HG02885 (cell line): ENCODE results near the gene MTAP.

ENCODE experiments used
- ATAC-seq: cut with Tn5 transposase; IDR thresholded peaks from one replicate; pipeline ENCODE4 v1.9.1; 2021; ENCODE audit warnings: mild to moderate bottlenecking; ENCODE audit not compliant: unreplicated experiment, poor library complexity

The MTAP gene

DNA sequence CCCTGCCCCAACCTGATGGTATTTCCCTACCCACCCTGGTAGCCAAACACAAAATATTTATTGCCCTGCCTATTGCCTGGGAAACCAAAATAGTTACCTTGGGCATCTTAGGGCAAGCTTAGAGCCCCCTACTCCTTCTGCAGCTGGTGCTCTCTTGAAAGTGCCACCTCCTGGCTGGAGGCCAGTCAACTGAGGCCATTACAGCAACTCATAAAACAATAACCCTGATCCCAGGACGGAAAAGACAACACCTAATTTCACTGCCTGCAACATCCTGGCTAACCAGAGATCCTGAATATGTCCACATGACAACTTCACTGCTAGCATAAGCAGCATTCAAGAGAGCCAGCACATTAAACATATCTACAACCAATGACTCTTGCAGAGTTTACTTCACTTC, 38.7 kb downstream of the MTAP start:
- no peak for ATAC-seq

GRCh38 chr9:21848615-21849014, 46.2 kb downstream of the MTAP start:
- no peak for ATAC-seq

GRCh38 chr9:21852754-21853153, 50.3 kb downstream of the MTAP start:
- peak; percentile 99 for ATAC-seq

GRCh38 chr9:21853414-21853813, 51.0 kb downstream of the MTAP start:
- no peak for ATAC-seq

- ATAC-seq, result no peak
Measured at GRCh38 chr9:21854119-21854518, 51.7 kb downstream of the MTAP start.

- ATAC-seq, result no peak
Measured at GRCh38 chr9:21854594-21854993, 52.2 kb downstream of the MTAP start.

DNA sequence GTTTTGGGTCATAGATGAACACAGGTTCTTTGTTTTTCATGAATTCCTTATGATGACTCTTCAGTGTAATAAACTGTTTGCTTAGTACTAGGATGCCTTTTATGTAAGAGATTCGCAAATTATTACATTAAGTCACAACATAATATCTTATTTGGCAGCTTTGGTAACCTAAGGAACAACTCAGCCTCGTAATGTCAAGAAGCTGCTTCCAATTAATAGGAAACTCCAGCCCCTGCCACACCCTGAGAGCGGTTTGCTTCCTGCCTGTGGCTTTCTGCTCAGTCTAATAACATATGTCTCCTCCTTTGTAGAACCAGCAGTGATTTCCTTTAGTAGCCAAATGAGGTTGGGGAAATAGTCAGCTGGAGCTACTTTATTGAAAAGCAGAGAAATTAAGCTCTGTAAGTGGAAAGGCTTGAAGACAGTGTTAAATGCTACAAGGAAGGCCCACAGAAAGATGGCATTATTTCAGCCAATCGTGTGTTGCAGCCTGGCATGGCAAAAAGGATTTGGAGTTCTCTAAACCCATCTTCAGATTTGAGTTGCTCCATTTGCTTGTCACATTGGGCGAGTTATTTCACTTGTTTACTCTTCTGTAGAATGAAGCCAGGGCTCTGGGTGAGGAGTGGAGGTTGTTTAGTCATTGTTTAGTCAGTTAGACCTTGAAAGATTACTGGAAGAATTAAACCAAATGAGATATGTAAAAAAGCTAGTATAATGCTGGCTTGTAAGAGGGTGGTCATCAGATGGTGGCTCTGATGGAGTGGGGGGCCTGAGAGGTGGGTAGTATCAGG, 54.1 kb downstream of the MTAP start:
- no peak for ATAC-seq

- ATAC-seq, result no peak
Measured at GRCh38 chr9:21862871-21863270, 60.4 kb downstream of the MTAP start.

GRCh38 chr9:21864505-21864904, 62.1 kb downstream of the MTAP start:
- ATAC-seq, result no peak

DNA sequence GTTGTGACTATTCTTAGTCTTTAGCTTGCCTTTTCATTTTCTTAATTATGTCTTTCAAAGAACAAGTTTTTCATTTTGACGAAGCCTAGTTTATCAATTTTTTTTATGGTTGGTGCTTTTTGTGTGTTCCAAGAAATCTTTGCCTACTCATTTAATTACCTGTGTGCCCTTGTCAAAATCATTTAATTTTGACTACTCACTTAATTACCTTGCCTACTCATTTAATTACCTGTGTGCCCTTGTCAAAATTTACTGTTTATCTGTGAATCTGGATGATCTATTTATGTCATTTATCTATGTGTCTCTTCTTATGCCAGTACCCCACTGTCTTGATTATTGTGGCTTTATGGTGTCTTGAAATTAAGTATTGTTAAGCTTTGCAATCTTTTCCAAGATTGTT, 63.9 kb downstream of the MTAP start:
- ATAC-seq, result no peak

- ATAC-seq, result no peak
Measured at GRCh38 chr9:21871256-21871975, 69.0 kb downstream of the MTAP start.

DNA sequence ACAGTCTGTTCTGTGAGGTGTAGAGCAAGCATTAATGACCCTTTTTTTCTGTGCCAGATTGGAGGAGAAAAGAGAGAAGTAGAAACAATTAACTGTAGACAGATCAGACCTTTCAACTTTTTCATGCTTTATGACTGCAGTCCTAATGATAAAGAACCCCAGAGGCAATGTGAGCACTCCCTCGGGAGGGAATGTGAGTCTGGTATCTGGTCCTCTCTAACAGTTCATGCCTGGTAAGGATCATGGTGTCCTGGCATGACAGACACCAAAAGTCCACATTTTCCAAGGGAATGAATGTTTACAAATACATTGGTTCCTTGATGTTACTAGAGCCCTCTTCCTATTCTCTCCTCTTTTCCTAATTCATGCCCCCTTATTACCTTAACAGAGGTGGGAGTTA, 70.3 kb downstream of the MTAP start:
- no peak for ATAC-seq

DNA sequence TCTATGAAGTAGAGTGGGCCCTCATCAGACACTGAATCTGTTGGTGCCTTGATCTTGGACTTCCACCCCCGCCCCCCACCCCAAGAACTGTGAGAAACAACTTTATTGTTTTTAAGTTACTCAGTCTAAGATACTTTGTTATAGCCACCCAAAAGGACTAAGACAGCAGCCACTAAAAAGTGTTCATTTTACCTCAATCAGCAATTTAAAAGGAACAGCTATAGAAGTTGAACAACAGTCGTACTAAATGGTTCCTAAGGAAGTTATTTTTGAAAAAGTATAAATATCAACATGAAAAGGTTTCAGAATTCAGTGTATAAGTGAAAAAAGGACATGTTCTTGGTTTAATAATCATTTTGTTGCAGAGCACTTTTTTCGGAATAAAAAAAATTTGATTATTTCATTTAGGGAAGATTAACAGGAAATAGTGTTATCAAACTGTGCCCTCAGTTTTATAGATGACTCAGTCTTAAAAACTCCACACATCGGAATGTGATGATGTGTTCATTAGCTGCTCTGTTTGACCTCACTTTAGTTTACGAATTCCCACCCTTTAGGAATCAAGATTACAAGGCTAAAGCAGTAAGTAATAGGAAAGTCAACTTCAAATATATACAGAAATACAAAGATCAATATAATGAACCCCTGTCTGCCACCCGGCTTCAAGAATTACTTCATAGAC, 71.2 kb downstream of the MTAP start:
- ATAC-seq, result no peak

GRCh38 chr9:21875893-21876292, 73.5 kb downstream of the MTAP start:
- ATAC-seq, result no peak

DNA sequence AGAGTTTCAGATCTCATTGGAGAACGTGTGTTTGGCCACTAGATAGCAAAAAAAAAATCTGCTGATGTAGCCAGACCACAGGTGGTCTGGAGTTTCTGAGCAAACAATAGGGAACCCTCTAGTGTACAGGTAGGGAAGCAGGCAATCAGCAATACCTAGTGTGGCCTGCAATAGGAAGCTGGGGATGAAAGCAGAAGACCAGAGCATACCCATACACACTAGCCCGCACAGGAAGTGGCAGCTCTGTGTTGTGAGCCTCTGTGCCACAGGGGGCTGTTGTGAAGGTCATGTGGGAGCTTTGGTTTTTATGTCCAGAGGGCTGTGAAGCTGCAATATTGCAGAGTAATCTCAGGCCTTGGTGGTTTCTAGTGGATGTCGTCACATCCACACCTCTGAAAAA, 81.2 kb downstream of the MTAP start:
- ATAC-seq, result no peak

GRCh38 chr9:21889673-21890072, 87.2 kb downstream of the MTAP start:
- no peak for ATAC-seq

GRCh38 chr9:21890696-21891095, 88.3 kb downstream of the MTAP start:
- no peak for ATAC-seq

GRCh38 chr9:21901546-21901945, 99.1 kb downstream of the MTAP start:
- peak; percentile 29 for ATAC-seq

GRCh38 chr9:21902136-21902535, 99.7 kb downstream of the MTAP start:
- peak; percentile 53 for ATAC-seq

DNA sequence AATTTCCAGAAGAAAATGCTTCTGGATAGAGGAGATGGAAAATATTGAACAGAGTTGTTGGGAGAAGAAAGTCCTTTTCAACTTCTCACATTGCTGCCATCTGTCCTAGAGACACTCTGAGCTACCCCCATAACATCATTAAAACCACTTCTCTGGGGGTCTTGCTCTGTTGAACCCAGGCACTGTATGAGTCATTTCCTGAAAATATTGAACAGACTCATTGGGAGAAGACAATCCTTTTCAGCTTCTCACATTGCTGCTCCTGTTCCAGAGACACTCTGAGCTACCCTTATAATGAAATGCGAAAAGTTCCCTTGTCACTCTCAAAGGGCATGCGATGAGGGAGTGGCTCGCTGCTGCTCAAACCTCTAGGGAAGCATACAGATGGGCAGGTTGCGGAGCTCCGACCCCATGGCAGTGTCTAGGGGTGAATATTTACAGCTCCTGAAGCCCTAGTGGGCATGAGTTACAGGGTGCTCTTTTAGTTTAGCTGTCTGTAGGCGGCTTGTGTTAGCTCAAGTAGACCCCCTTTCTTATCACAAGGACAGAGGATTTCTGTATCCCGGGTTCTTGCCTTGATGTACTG, 101.0 kb downstream of the MTAP start:
- ATAC-seq, result no peak

GRCh38 chr9:21904371-21904770, 101.9 kb downstream of the MTAP start:
- ATAC-seq, result no peak
